Loucy (cell line): ENCODE results near the gene NPTX2.

ENCODE experiments used
- H2AFZ ChIP-seq: fragments of 200-600 bp; sonication (generic); 2 replicates; pipeline ENCODE4 v1.6.0; 2016; ENCODE audit warnings: antibody characterized with exemption, mild to moderate bottlenecking, low read length, moderate library complexity
- H3F3A ChIP-seq: fragments of 200-600 bp; 2 replicates; pipeline ENCODE4 v1.6.0; 2016; ENCODE audit warnings: antibody characterized with exemption, low read depth, mild to moderate bottlenecking
- H3K27me3 ChIP-seq: fragments of 200-600 bp; sonication (generic); 2 replicates; pipeline ENCODE4 v1.6.1; 2014; ENCODE audit warnings: low read length, mild to moderate bottlenecking; ENCODE audit not compliant: insufficient read depth, poor library complexity, severe bottlenecking
- H3K36me3 ChIP-seq: fragments of 200-600 bp; sonication (generic); 2 replicates; pipeline ENCODE4 v1.6.1; 2016; ENCODE audit warnings: low read length; ENCODE audit not compliant: insufficient read depth
- H3K4me1 ChIP-seq: fragments of 200-600 bp; sonication (generic); 2 replicates; pipeline ENCODE4 v1.5.1; 2014; ENCODE audit warnings: low read length, mild to moderate bottlenecking; ENCODE audit not compliant: insufficient read depth, poor library complexity, severe bottlenecking
- H3K4me2 ChIP-seq: fragments of 200-600 bp; sonication (generic); 2 replicates; pipeline ENCODE4 v1.6.0; 2014; ENCODE audit warnings: antibody characterized with exemption, low read length, low read depth, mild to moderate bottlenecking; ENCODE audit not compliant: poor library complexity, severe bottlenecking
- H3K4me3 ChIP-seq: fragments of 200-600 bp; sonication (generic); 2 replicates; pipeline ENCODE4 v1.5.1; 2014; ENCODE audit warnings: low read length, mild to moderate bottlenecking, mixed read lengths; ENCODE audit not compliant: poor library complexity, severe bottlenecking
- H3K79me2 ChIP-seq: fragments of 200-600 bp; sonication (generic); 2 replicates; pipeline ENCODE4 v1.6.1; 2014; ENCODE audit warnings: low read length; ENCODE audit not compliant: insufficient read depth
- H3K9ac ChIP-seq: fragments of 200-600 bp; sonication (generic); 2 replicates; pipeline ENCODE4 v1.6.0; 2014; ENCODE audit warnings: mild to moderate bottlenecking, low read depth, low read length, moderate library complexity; ENCODE audit not compliant: poor library complexity, severe bottlenecking
- H3K9me2 ChIP-seq: fragments of 200-600 bp; sonication (generic); replicated peaks from 2 replicates; pipeline ENCODE4 v1.6.1; 2016; ENCODE audit warnings: low read depth, low read length, mixed read lengths
- H3K9me3 ChIP-seq: fragments of 200-600 bp; sonication (generic); 2 replicates; pipeline ENCODE4 v1.6.1; 2014; ENCODE audit warnings: mild to moderate bottlenecking, antibody characterized with exemption, low read length, low read depth; ENCODE audit not compliant: insufficient read depth
- H4K20me1 ChIP-seq: fragments of 200-600 bp; sonication (generic); 2 replicates; pipeline ENCODE4 v1.6.0; 2014; ENCODE audit warnings: antibody characterized with exemption, low read length, mild to moderate bottlenecking; ENCODE audit not compliant: insufficient read depth, poor library complexity, severe bottlenecking
- CTCF ChIP-seq: fragments of 200-600 bp; sonication (generic); conservative IDR thresholded peaks from 2 replicates; pipeline ENCODE4 v1.5.1; 2014; ENCODE audit warnings: mild to moderate bottlenecking, antibody characterized with exemption, low read length
- EZH2phosphoT487 ChIP-seq: fragments of 200-600 bp; IDR thresholded peaks from 2 replicates; pipeline ENCODE4 v1.6.1; 2018; ENCODE audit warnings: antibody characterized with exemption, mild to moderate bottlenecking, moderate library complexity, borderline replicate concordance

Gene NPTX2

DNA sequence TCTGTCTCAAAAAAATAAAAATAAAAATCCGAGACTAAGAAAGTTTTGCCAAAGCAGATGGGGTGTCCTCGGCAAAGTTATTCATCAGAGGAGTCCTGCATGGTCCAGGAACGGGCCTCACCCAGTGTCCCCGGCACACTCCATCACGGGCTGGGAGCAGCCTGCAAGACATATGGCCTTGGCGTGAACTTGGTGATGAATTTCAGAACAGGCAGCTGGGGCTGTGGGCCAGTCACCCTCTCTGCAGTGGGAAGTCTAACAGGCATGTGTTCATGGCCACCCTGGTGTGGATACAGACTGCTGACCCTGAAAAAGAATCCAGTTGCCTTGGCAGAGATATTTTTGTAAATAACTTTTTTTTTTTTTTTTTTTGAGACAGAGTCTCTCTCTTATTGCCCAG is 34.7 kb downstream of the NPTX2 start:
- H3K36me3 ChIP-seq, result no peaks in the 10 kb centered on the region
- TF ChIP-seq CTCF (no peak), EZH2phosphoT487 (no peak)

DNA sequence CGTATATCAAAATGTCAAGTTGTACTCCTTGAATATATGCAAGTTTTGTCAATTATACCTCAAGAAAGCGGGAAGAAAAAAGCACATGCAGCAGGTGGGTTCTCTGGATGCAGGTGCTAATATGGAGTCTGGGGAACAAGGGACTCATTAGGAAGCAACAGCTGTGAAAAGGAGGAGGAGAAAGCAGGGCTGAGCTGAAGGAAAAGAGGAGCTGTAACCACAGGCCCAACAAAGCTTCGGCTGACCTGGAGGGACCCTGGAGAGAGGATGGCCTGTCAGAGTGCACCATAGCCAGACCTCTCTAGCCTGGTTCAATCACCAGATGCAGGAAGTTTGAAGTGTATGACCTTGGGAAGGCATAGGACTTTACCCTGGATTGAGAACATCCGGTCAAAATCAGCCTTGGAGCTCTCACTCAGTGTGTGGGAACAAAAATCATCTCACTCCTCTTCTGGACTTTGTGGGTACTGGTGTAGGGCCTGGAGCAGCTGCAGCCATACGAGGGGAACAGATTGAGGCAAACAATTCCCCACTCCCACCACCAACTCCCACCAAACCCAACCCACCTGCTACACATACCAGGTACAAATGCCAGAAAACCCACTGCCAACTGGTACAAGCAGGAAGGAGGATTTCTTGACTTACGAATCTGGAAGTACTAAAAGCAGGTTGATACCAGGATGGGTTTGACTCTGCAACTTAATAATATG is 36.7 kb downstream of the NPTX2 start:
- Histone ChIP-seq H3K9me3 (peaks cover 6% of the 10 kb centered on the region; the same call in 1 of the 2 replicates), H3K4me2 (no peak overlapping the region), H3K4me1 (peaks cover 20% of the 10 kb centered on the region), H3K27me3 (no peaks in the 10 kb centered on the region), H3K36me3 (no peaks in the 10 kb centered on the region), H3K4me3 (no peak overlapping the region), H3K79me2 (no peaks in the 10 kb centered on the region), H4K20me1 (no peaks in the 10 kb centered on the region), H2AFZ (no peak overlapping the region), H3K9me2 (no peaks in the 10 kb centered on the region), H3K9ac (no peak overlapping the region), H3F3A (no peaks in the 10 kb centered on the region)
- no peak for TF ChIP-seq CTCF
- no peak for TF ChIP-seq EZH2phosphoT487

More for the DNA sequence above, 34.7 kb downstream of the NPTX2 start:
- no peak overlapping the region for H3K4me2 ChIP-seq
- no peak overlapping the region for H3K4me3 ChIP-seq
- H3K9ac ChIP-seq, result no peak overlapping the region
- H3K27me3 ChIP-seq, result no peaks in the 10 kb centered on the region
- no peaks in the 10 kb centered on the region for H3K9me2 ChIP-seq
- peaks cover 20% of the 10 kb centered on the region for H3K4me1 ChIP-seq
- no peaks in the 10 kb centered on the region for H3K79me2 ChIP-seq
- H2AFZ ChIP-seq, result no peak overlapping the region
- no peaks in the 10 kb centered on the region for H3F3A ChIP-seq
- no peaks in the 10 kb centered on the region for H4K20me1 ChIP-seq
- peaks cover 6% of the 10 kb centered on the region; the same call in 1 of the 2 replicates for H3K9me3 ChIP-seq

DNA sequence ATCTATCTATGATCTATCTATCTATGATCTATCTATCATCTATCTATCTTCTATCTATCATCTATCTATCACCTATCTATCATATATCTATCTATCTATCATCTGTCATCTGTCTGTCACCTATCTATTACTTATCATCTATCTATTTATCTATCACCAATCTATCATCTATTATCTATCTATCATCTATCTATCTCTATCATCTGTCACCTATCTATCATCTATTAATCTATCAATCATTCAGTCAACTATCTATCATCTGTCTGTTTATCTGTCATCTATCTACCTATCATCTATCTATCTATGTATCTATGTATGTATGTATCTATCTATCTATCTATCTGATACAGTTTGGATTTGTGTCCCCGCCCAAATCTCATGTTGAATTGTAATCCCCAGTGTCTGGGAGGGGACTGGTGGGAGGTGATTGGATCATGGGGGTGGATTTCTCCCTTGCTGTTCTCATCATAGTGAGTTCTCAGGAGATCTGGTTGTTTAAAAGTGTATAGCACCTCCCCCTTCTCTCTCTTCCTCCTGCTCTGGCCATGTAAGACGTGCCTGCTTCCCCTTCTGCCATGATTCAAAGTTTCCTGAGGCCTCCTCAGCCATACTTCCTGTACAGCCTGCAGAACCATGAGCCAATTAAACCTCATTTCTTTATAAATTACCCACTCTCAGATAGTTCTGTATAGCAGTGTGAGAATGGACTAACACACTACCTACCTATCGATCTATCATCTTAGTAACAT is 37.6 kb downstream of the NPTX2 start:
- H3K4me2 ChIP-seq, result no peak overlapping the region
- TF ChIP-seq EZH2phosphoT487 (no peak), CTCF (no peak)
- H3K9me3 ChIP-seq, result peaks cover 1% of the 10 kb centered on the region; the same call in 1 of the 2 replicates
- H3K36me3 ChIP-seq, result no peaks in the 10 kb centered on the region
- H2AFZ ChIP-seq, result peak overlapping the region; percentile 55; the same call in 1 of the 2 replicates
- peaks cover 20% of the 10 kb centered on the region for H3K4me1 ChIP-seq
- no peak overlapping the region for H3K4me3 ChIP-seq
- H3K79me2 ChIP-seq, result no peaks in the 10 kb centered on the region
- H3K9me2 ChIP-seq, result no peaks in the 10 kb centered on the region
- H3K27me3 ChIP-seq, result no peaks in the 10 kb centered on the region
- no peak overlapping the region for H3K9ac ChIP-seq
- H4K20me1 ChIP-seq, result no peaks in the 10 kb centered on the region
- H3F3A ChIP-seq, result no peaks in the 10 kb centered on the region
